HG02870 (cell line): ENCODE measurements around the gene GUCY1A2.

ENCODE experiments used
- ATAC-seq: cut with Tn5 transposase; IDR thresholded peaks from one replicate; pipeline ENCODE4 v1.9.1; 2021; ENCODE audit warnings: mild to moderate bottlenecking, moderate library complexity; ENCODE audit not compliant: unreplicated experiment

The GUCY1A2 gene

GRCh38 chr11:106999196-106999595 is 19.1 kb downstream of the GUCY1A2 start:
- ATAC-seq, result no peak

GRCh38 chr11:106998916-106999188 is 19.4 kb downstream of the GUCY1A2 start:
- ATAC-seq, result no peak

GRCh38 chr11:106998116-106998915 is 20.0 kb downstream of the GUCY1A2 start:
- ATAC-seq, result no peak

- ATAC-seq, result no peak
These were observed 21.0 kb downstream of the GUCY1A2 start for GRCh38 chr11:106997227-106997626.

- no peak for ATAC-seq
These were observed 21.6 kb downstream of the GUCY1A2 start for GRCh38 chr11:106996691-106997090.

- no peak for ATAC-seq
These were observed 27.9 kb downstream of the GUCY1A2 start for GRCh38 chr11:106990331-106990730.

- no peak for ATAC-seq
These were observed 29.2 kb downstream of the GUCY1A2 start for GRCh38 chr11:106989078-106989455.

GRCh38 chr11:106988151-106989077 is 29.9 kb downstream of the GUCY1A2 start:
- no peak for ATAC-seq

- ATAC-seq, result no peak
These were observed 31.6 kb downstream of the GUCY1A2 start for GRCh38 chr11:106986673-106987072.

- ATAC-seq, result no peak
These were observed 32.0 kb downstream of the GUCY1A2 start for GRCh38 chr11:106986261-106986660.

- no peak for ATAC-seq
These were observed 34.3 kb downstream of the GUCY1A2 start for GRCh38 chr11:106983991-106984390.

- no peak for ATAC-seq
These were observed 35.0 kb downstream of the GUCY1A2 start for GRCh38 chr11:106983261-106983660.

GRCh38 chr11:106974831-106975230 is 43.4 kb downstream of the GUCY1A2 start:
- no peak for ATAC-seq

- ATAC-seq, result no peak
These were observed 46.4 kb downstream of the GUCY1A2 start for GRCh38 chr11:106971864-106972263.

- no peak for ATAC-seq
These were observed 48.5 kb downstream of the GUCY1A2 start for GRCh38 chr11:106969644-106970355.

GRCh38 chr11:106962995-106963394 is 55.3 kb downstream of the GUCY1A2 start:
- no peak for ATAC-seq

- ATAC-seq, result no peak
These were observed 56.8 kb downstream of the GUCY1A2 start for GRCh38 chr11:106961518-106961917.

- no peak for ATAC-seq
These were observed 57.2 kb downstream of the GUCY1A2 start for GRCh38 chr11:106961048-106961447.

GRCh38 chr11:106959800-106960199 is 58.5 kb downstream of the GUCY1A2 start:
- no peak for ATAC-seq

- no peak for ATAC-seq
These were observed 58.9 kb downstream of the GUCY1A2 start for GRCh38 chr11:106959386-106959785.

GRCh38 chr11:106958517-106959248 is 59.6 kb downstream of the GUCY1A2 start:
- no peak for ATAC-seq
